Skeletal muscle satellite cell (primary cell): ENCODE results near the gene MEIG1. TPM values are rescaled to one million over a fixed set of nuclear protein-coding genes. Genes with fewer than 3 reads are reported as not detected.

Experiments
- H3K27me3 ChIP-seq: 2 replicates; pipeline ENCODE4 v1.7.0; 2013; ENCODE audit warnings: low read length; ENCODE audit not compliant: control insufficient read depth, insufficient read depth
- H3K36me3 ChIP-seq: 2 replicates; pipeline ENCODE4 v1.7.0; 2013; ENCODE audit warnings: mild to moderate bottlenecking, control low read depth, low read length; ENCODE audit not compliant: insufficient read depth
- H3K4me1 ChIP-seq: 2 replicates; pipeline ENCODE4 v1.7.0; 2013; ENCODE audit warnings: low read length; ENCODE audit not compliant: control insufficient read depth, insufficient read depth
- H3K4me2 ChIP-seq: 2 replicates; pipeline ENCODE4 v1.7.0; 2013; ENCODE audit warnings: mild to moderate bottlenecking, low read length
- H3K4me3 ChIP-seq: 2 replicates; pipeline ENCODE4 v1.7.0; 2013; ENCODE audit warnings: low read length
- H3K9ac ChIP-seq: 2 replicates; pipeline ENCODE4 v1.7.0; 2013; ENCODE audit warnings: mild to moderate bottlenecking, low read depth, low read length, moderate library complexity
- H3K9me3 ChIP-seq: replicated peaks from 2 replicates; pipeline ENCODE4 v1.7.0; 2013; ENCODE audit warnings: mild to moderate bottlenecking, control low read depth, low read length
- total RNA-seq: library from RNA; depleted of rRNA; stranded (reverse); fragments of >200 nt; gene quantifications from 2 replicates; pipeline ENCODE4 v1.2.3, GENCODE V29; 2012; rRNA removed

MEIG1 gene, protein sequence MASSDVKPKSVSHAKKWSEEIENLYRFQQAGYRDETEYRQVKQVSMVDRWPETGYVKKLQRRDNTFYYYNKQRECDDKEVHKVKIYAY
- total RNA-seq = not detected in 2 replicates

DNA sequence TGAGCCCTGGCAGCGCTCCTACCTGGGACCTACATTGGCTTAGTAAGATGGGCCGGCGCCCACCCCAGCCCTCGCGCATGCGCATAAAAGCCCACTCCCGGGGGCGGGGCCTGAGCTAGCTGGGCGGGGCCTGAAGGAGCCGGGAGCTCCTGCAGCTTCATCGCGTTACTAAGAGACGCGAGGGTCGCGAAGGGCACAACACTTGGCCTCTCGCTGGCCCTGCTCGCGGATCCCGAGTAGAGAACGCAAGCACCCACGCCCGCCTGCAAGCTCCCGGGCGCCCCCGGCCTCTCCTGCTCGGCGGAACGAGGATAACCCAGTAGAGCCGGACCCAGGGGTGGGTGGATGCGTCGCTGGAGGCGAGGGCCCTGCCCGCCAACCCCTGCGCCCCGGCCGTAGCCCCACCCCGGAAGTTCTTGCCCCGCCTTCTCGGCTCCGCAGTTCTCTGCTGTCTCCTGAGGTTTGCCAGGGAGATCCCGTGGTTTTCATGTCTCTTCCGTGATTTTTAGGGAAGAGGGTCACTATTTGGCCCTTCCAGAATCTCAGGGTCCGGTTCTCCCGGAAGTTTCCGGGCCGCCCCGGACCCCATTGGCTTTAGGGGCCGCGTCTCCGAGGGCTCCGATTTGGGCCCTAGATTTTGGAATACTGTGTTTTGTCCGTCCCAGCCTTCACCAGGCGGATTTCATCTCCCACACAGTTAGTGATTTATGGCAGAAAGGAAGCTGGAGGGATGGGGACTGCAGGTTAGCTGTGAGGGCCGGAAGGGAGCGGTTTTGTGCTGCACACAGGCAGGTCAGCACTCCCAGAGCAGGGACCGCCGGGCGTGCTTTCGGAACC lies at the start of gene MEIG1:
Gene MEIG1 (plus strand): TSS at position 168 of the 837 bp plus-strand sequence. CDS start 7,081 bp downstream, outside the sequence.
- Histone ChIP-seq H3K4me2 (peak within 1 kb of the TSS; percentile 90), H3K4me3 (peak within 1 kb of the TSS; percentile 81), H3K27me3 (no peaks in the 10 kb centered on the region), H3K9ac (peak within 1 kb of the TSS; percentile 98), H3K9me3 (no peaks in the 10 kb centered on the region), H3K36me3 (no peaks in the 10 kb centered on the region), H3K4me1 (peaks cover 7% of the 10 kb centered on the region)

DNA sequence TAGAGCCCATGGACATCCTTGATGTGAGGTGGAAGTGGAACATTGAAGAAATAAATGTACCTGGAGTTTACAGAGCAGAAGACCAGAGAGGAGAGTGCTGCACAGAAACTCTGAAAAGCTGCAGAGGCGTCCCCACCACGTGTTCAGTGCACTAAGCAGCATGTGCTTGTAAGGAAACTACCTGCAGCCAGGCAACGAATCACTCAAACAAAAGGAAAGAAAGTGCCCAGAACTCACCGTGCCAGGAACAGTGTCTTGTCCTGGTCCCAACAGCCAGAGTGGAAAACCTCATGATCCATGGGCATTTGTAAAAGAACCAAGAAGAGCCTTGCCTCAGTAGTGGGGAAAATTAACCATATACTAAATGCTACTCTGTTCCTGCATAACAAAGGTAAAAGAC lies 48.2 kb upstream of the MEIG1 start:
- peaks cover 83% of the 10 kb centered on the region for H3K36me3 ChIP-seq
- no peak overlapping the region for H3K9ac ChIP-seq
- H3K4me1 ChIP-seq = no peaks in the 10 kb centered on the region
- H3K9me3 ChIP-seq = no peaks in the 10 kb centered on the region
- no peaks in the 10 kb centered on the region for H3K27me3 ChIP-seq
- H3K4me3 ChIP-seq = no peak overlapping the region
- no peak overlapping the region for H3K4me2 ChIP-seq

DNA sequence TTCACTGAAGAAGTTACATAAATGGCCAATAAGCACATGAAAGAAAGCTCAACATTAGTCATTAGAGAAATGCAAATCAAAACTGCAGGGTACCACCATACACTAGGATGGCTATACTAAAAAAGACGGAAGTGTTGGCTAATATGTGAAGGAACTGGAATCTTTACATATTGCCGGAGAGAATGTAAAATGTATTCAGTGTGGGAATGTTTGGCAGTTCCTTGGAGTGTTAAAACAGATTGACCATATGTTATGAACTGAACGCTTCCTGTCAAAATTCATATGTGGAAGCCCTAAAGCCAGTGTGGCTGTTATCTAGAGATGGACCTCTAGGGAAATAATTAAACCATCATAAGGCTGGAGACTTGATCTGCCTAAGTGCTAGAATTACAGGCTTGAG lies 47.4 kb upstream of the MEIG1 start:
- H3K36me3 ChIP-seq = peaks cover 84% of the 10 kb centered on the region
- H3K9ac ChIP-seq = no peak overlapping the region
- peaks cover 3% of the 10 kb centered on the region for H3K9me3 ChIP-seq
- H3K27me3 ChIP-seq = no peaks in the 10 kb centered on the region
- no peak overlapping the region for H3K4me3 ChIP-seq
- H3K4me1 ChIP-seq = no peaks in the 10 kb centered on the region
- no peak overlapping the region for H3K4me2 ChIP-seq

DNA sequence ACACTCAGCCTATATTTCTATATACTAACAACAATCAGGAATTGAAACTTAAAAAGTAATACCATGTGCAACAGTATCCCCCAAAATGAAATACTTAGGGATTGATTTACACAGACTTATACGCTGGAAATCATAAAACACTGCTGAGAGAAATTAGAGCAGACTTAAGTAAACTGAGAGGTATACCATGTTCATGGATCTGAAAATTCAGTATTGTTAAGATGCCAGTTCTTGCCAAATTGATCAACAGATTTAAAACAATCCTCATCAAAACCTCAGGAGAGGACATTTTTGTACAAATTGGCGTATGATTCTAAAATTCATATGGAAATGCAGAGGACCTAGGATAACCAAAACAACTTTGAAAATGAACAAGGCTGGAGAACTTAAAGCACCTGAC lies 42.6 kb upstream of the MEIG1 start:
- Histone ChIP-seq H3K9ac (no peak overlapping the region), H3K9me3 (peaks cover 6% of the 10 kb centered on the region), H3K4me3 (no peak overlapping the region), H3K27me3 (no peaks in the 10 kb centered on the region), H3K4me2 (no peak overlapping the region), H3K36me3 (peaks cover 82% of the 10 kb centered on the region), H3K4me1 (no peaks in the 10 kb centered on the region)

DNA sequence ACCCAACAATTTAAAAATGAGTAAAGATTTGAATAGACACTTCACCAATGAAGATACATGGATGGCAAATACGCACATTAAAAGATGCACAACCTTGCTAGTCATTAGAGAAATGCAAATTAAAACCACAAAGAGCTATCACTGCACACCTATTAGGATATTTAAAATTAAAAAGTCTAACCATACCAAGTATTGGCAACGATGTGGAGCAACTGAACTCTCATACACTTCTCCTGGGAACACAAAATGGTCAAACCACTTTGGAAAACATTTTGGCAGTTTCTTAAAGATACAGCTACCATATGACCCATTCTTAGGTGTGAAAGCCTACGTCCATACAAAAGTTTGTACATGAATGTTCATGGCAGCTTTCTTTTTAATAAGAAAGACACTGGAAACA lies 41.4 kb upstream of the MEIG1 start:
- Histone ChIP-seq H3K4me2 (no peak overlapping the region), H3K9me3 (peaks cover 6% of the 10 kb centered on the region), H3K27me3 (no peaks in the 10 kb centered on the region), H3K9ac (no peak overlapping the region), H3K4me1 (no peaks in the 10 kb centered on the region), H3K36me3 (peaks cover 81% of the 10 kb centered on the region), H3K4me3 (no peak overlapping the region)

DNA sequence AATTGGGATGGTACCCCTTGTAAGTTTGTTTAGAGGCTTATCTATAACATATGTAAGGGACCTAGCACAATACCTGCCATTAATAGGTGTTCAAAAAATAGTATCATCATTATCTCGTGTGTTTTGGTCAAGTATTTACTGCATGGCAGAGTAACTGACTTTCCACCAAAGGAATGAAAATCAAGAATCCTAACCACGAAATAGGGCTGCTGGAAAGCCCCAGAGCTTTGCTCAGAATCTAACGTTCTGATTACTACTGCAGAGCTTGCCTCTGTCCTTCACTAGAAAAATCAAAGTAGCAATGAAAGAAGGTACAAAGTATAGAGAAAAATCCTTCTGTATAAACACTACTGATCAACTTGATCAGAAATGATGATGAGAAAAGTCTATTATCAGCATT lies 40.2 kb upstream of the MEIG1 start:
- Histone ChIP-seq H3K36me3 (peaks cover 83% of the 10 kb centered on the region), H3K4me1 (no peaks in the 10 kb centered on the region), H3K9ac (no peak overlapping the region), H3K4me2 (no peak overlapping the region), H3K27me3 (no peaks in the 10 kb centered on the region), H3K9me3 (peaks cover 6% of the 10 kb centered on the region), H3K4me3 (no peak overlapping the region)

DNA sequence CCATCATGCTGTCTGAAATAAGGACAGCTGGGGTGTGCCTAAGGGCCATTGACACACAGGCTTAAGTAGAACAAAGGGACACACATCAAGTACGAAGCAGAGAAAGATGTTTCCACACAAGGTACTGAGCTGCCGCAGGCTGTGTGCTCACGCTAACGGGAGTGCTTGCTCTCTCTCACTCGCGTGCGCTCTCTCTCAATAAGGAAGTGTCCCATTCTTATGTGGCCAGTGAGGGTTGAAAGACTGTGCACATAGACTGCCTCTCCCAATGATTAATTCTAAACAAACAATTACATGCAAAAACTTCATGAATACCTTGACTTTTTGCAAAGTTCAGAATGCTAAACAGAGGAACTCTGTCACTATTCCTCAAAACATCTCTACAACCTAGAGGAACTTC lies 35.2 kb upstream of the MEIG1 start:
- H3K4me3 ChIP-seq = no peak overlapping the region
- no peak overlapping the region for H3K9ac ChIP-seq
- H3K27me3 ChIP-seq = no peaks in the 10 kb centered on the region
- H3K4me1 ChIP-seq = no peaks in the 10 kb centered on the region
- peaks cover 72% of the 10 kb centered on the region for H3K36me3 ChIP-seq
- H3K4me2 ChIP-seq = no peak overlapping the region
- H3K9me3 ChIP-seq = no peaks in the 10 kb centered on the region

DNA sequence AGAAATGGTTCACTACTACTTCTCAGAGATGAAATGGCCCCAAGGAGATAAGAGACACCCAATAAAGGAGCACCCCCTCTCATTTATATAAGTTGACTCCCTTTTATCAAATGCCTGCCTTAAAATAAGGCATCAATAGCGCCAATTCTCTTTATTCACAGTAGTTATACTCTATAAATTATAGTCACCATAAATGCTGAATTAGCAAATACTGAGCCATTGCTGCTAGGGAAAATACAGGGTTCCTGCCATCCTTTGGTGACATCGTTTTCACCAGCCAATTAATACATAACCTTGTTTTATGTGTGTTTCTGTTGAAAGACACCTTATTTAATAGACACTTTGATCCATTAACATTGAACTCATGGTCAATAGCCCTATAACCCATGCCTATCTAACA lies 33.9 kb upstream of the MEIG1 start:
- no peak overlapping the region for H3K9ac ChIP-seq
- no peaks in the 10 kb centered on the region for H3K4me1 ChIP-seq
- peaks cover 67% of the 10 kb centered on the region for H3K36me3 ChIP-seq
- no peak overlapping the region for H3K4me3 ChIP-seq
- no peak overlapping the region for H3K4me2 ChIP-seq
- H3K9me3 ChIP-seq = no peaks in the 10 kb centered on the region
- H3K27me3 ChIP-seq = no peaks in the 10 kb centered on the region

DNA sequence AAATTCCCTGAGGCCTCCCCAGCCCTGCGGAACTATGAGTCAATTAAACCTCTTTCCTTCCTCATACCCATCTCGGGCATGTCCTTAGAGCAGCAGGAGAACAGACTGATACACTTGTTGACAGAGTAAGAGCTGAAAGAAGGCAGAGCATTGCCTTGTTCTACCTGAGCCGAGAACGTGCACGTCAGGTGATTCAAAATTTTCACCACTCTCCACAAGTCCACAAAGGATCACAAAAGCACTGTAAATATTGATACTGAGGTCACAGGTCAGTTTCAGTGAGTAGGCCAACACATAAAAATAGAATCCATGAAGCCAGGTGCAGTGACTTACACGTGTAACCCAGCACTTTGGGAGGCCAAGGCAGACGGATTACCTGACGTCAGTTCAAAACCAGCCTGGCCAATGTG lies 33.1 kb upstream of the MEIG1 start:
- no peaks in the 10 kb centered on the region for H3K4me1 ChIP-seq
- H3K36me3 ChIP-seq = peaks cover 69% of the 10 kb centered on the region
- H3K4me2 ChIP-seq = no peak overlapping the region
- H3K9ac ChIP-seq = no peak overlapping the region
- H3K4me3 ChIP-seq = no peak overlapping the region
- H3K27me3 ChIP-seq = no peaks in the 10 kb centered on the region
- no peaks in the 10 kb centered on the region for H3K9me3 ChIP-seq

DNA sequence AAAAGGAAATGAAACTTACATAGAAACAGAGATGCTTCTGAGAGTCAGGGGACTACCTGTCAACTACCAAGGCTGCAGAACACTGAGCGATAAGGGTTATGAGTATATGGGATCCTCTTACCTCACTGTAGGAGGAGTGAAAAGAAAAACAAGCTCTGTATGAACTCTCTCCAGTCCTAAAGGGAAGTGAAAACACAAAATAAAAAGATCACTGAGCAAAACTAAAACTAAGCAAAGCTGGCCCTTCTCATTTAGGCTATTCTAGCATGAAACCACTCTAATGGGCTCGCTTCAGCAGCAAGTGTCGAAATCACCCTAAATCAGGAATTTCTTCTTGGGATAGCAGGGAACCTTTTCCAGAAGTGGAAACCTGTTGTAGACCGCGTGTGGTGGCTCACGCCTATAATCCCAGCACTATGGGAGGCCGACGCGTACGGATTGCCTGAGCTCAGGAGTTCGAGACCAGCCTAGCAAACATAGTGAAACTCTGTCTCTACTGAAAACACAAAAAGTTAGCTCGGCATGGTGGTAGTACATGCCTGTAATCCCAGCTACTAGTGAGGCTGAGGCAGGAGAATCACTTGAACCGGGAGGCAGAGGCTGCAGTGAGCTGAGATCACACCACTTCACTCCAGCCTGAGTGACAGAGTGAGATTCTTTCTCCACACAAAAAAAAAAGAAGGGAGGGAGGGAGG lies 32.3 kb upstream of the MEIG1 start:
- H3K4me3 ChIP-seq = no peak overlapping the region
- peaks cover 63% of the 10 kb centered on the region for H3K36me3 ChIP-seq
- no peak overlapping the region for H3K4me2 ChIP-seq
- H3K27me3 ChIP-seq = no peaks in the 10 kb centered on the region
- no peak overlapping the region for H3K9ac ChIP-seq
- no peaks in the 10 kb centered on the region for H3K9me3 ChIP-seq
- no peaks in the 10 kb centered on the region for H3K4me1 ChIP-seq

DNA sequence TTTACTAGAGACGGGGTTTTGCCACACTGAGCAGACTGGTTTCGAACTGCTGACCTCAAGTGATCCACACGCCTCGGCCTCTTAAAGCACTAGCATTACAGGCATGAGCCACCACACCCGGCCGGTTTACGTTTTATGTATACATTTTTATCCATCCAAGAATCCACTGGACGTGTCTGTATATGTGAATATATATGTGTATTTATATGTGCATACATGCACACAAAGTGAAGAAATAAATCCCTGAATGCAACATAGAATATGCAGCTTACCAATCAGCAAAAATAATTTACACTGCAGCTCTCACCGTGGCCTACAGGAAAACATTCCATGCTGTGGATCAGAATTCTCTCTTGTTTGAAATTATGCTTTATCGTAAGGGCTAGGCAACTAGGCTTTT lies 28.6 kb upstream of the MEIG1 start:
- no peak overlapping the region for H3K9ac ChIP-seq
- H3K9me3 ChIP-seq = no peaks in the 10 kb centered on the region
- H3K4me3 ChIP-seq = no peak overlapping the region
- H3K4me1 ChIP-seq = no peaks in the 10 kb centered on the region
- H3K27me3 ChIP-seq = no peaks in the 10 kb centered on the region
- H3K4me2 ChIP-seq = no peak overlapping the region
- peaks cover 51% of the 10 kb centered on the region for H3K36me3 ChIP-seq
